ENCODE data around the gene COX14.

- no peak for TF ChIP-seq CUX1 (IDR thresholded peaks at IDR 0.05; ENCODE audit: insufficient replicate concordance, low read depth, low read length)
- no peak for TF ChIP-seq ASH2L (IDR thresholded peaks at IDR 0.05; ENCODE audit: borderline replicate concordance, low read depth)
- TF ChIP-seq HCFC1 (IDR thresholded peaks at IDR 0.05; ENCODE audit: low read length), result no peak
- no peak for TF ChIP-seq BACH1 (IDR thresholded peaks at IDR 0.05; ENCODE audit: borderline replicate concordance)
- no peak for TF ChIP-seq IKZF1 (conservative IDR thresholded peaks at IDR 0.05)
- TF ChIP-seq MTA3 (IDR thresholded peaks at IDR 0.05; ENCODE audit: borderline replicate concordance, low read length), result no peak
These were observed 46.2 kb upstream of the COX14 start for GRCh38 chr12:50065726-50066310.
